GM12878 (cell line): Measurements from ENCODE around the gene CDC123. TPM values are rescaled to one million over a fixed set of nuclear protein-coding genes. Genes with fewer than 3 reads are reported as not detected.

Source experiments
- ATAC-seq: fragments of 200-7000 bp; cut with Tn5 transposase; 3 replicates; pipeline ENCODE4 v1.9.1; 2020; ENCODE audit warnings: mild to moderate bottlenecking, moderate library complexity
- BruUV-seq: library from RNA; stranded (reverse); fragments of 400-500 nt; replicated peaks from 2 replicates; lab custom pipeline; 2021; lab: Mats Ljungman, UMichigan
- CTCF ChIA-PET: fragments of 300-600 bp; sonication (Branson Sonifier 250); formaldehyde crosslinking; extraction: SDS; loops from one replicate; lab custom pipeline; 2021; ENCODE audit warnings: inconsistent platforms; lab: Yijun Ruan, JAX
- POLR2A ChIA-PET: fragments of 350-600 bp; formaldehyde crosslinking; extraction: SDS; loops from one replicate; lab custom pipeline; 2021; ENCODE audit warnings: inconsistent platforms; lab: Charles Lee
- RAD21 ChIA-PET: fragments of 300-600 bp; sonication (Branson Sonifier 250); formaldehyde crosslinking; loops from one replicate; lab custom pipeline; 2023; ENCODE audit warnings: antibody characterized with exemption; ENCODE audit not compliant: unreplicated experiment; lab: Charles Lee
- SMC1A ChIA-PET: fragments of 300-600 bp; sonication (Branson Sonifier 250); formaldehyde crosslinking; loops from one replicate; lab custom pipeline; 2023; ENCODE audit not compliant: unreplicated experiment, uncharacterized antibody; lab: Charles Lee
- DNase-seq: peaks from one replicate; pipeline ENCODE4 v3.0.0-alpha.2; 2011; ENCODE audit warnings: low read depth, low spot score
- FAIRE-seq: peaks from 3 replicates; lab custom pipeline; 2011; peaks lifted over from hg19 to GRCh38; lab: Jason Lieb, UNC
- H2AFZ ChIP-seq: 2 replicates; pipeline ENCODE4 v1.6.0; 2011; ENCODE audit warnings: low read depth, low read length, control low read depth; ENCODE audit not compliant: control insufficient read depth
- H3K27ac ChIP-seq: 2 replicates; pipeline ENCODE4 v1.5.1; 2011; ENCODE audit warnings: control low read depth; ENCODE audit not compliant: control insufficient read depth, insufficient read depth
- H3K27me3 ChIP-seq, 2 experiments: replicated peaks in 1 of 2; 2 replicates each; pipeline versions ENCODE4 v1.6.0 to v1.6.1; 2011; ENCODE audit warnings: low read length in 1 of 2; ENCODE audit not compliant: control insufficient read depth in 2 of 2, insufficient read depth in 2 of 2
- H3K36me3 ChIP-seq, 2 experiments: 2 replicates each; pipeline ENCODE4 v1.5.1; 2011; ENCODE audit warnings: low read length in 1 of 2; ENCODE audit not compliant: control insufficient read depth in 2 of 2, insufficient read depth in 2 of 2
- H3K4me1 ChIP-seq: 2 replicates; pipeline ENCODE4 v1.6.1; 2011; ENCODE audit warnings: mild to moderate bottlenecking, low read length, moderate library complexity, mixed read lengths; ENCODE audit not compliant: control insufficient read depth, insufficient read depth
- H3K4me2 ChIP-seq: 2 replicates; pipeline ENCODE4 v1.6.0; 2011; ENCODE audit warnings: control low read depth; ENCODE audit not compliant: control insufficient read depth, insufficient read depth
- H3K4me3 ChIP-seq: fragments of 200-600 bp; sonication (generic); 2 replicates; pipeline ENCODE4 v1.5.1; 2016
- H3K79me2 ChIP-seq: 2 replicates; pipeline ENCODE4 v1.6.0; 2011; ENCODE audit warnings: low read length; ENCODE audit not compliant: control insufficient read depth, insufficient read depth
- H3K9ac ChIP-seq: 2 replicates; pipeline ENCODE4 v1.8.0; 2011; ENCODE audit warnings: low read length, control low read depth, mixed read lengths; ENCODE audit not compliant: control insufficient read depth, insufficient read depth
- H3K9me3 ChIP-seq: replicated peaks from 3 replicates; pipeline ENCODE4 v1.5.1; 2011; ENCODE audit warnings: mild to moderate bottlenecking, low read length; ENCODE audit not compliant: control insufficient read depth, insufficient read depth
- H4K20me1 ChIP-seq: 2 replicates; pipeline ENCODE4 v1.6.0; 2011; ENCODE audit not compliant: control insufficient read depth, insufficient read depth
- ATF2 ChIP-seq: IDR thresholded peaks from 2 replicates; pipeline ENCODE4 v1.6.1; 2012; ENCODE audit warnings: low read length, inconsistent platforms
- CREB1 ChIP-seq: IDR thresholded peaks from 2 replicates; pipeline ENCODE4 v1.6.1; 2012; ENCODE audit warnings: low read depth, mild to moderate bottlenecking, inconsistent platforms
- DPF2 ChIP-seq: fragments of 450-650 bp; IDR thresholded peaks from 2 replicates; pipeline ENCODE4 v1.6.1; 2017; ENCODE audit warnings: mild to moderate bottlenecking
- EED ChIP-seq: sonication (generic); IDR thresholded peaks from 2 replicates; pipeline ENCODE4 v1.6.1; 2016; ENCODE audit warnings: antibody characterized with exemption, low read depth
- FOXM1 ChIP-seq: IDR thresholded peaks from 2 replicates; pipeline ENCODE4 v1.6.1; 2012; ENCODE audit warnings: low read depth, mild to moderate bottlenecking, inconsistent platforms, low read length, moderate library complexity
- IKZF1 ChIP-seq: fragments of 450-650 bp; conservative IDR thresholded peaks from 2 replicates; pipeline ENCODE4 v1.6.1; 2017; ENCODE audit warnings: antibody characterized with exemption, mild to moderate bottlenecking
- LARP7 ChIP-seq: fragments of 450-650 bp; IDR thresholded peaks from 2 replicates; pipeline ENCODE4 v1.6.1; 2017; ENCODE audit warnings: mild to moderate bottlenecking
- MEF2B ChIP-seq: fragments of 450-650 bp; IDR thresholded peaks from 2 replicates; pipeline ENCODE4 v1.6.1; 2018; ENCODE audit warnings: mild to moderate bottlenecking, moderate library complexity; ENCODE audit not compliant: partially characterized antibody, poor library complexity, severe bottlenecking
- POLR2AphosphoS5 ChIP-seq: IDR thresholded peaks from 2 replicates; pipeline ENCODE4 v1.6.1; 2011; ENCODE audit warnings: mild to moderate bottlenecking, low read length, inconsistent platforms
- RELB ChIP-seq: fragments of 450-650 bp; IDR thresholded peaks from 2 replicates; pipeline ENCODE4 v1.6.1; 2017; ENCODE audit warnings: low read depth, mild to moderate bottlenecking, moderate library complexity
- SIX5 ChIP-seq: IDR thresholded peaks from 2 replicates; pipeline ENCODE4 v1.6.1; 2011; ENCODE audit warnings: mild to moderate bottlenecking, low read depth, low read length, moderate library complexity; ENCODE audit not compliant: severe bottlenecking
- SKIL ChIP-seq: fragments of 450-650 bp; IDR thresholded peaks from 2 replicates; pipeline ENCODE4 v1.6.1; 2017; ENCODE audit warnings: mild to moderate bottlenecking, low read depth, inconsistent platforms; ENCODE audit not compliant: poor library complexity, severe bottlenecking
- SMAD1 ChIP-seq: fragments of 450-650 bp; IDR thresholded peaks from 2 replicates; pipeline ENCODE4 v1.6.1; 2018; ENCODE audit warnings: mild to moderate bottlenecking, low read depth; ENCODE audit not compliant: partially characterized antibody
- SP1 ChIP-seq: IDR thresholded peaks from one replicate; pipeline ENCODE4 v1.6.1; 2011; ENCODE audit warnings: low read depth, low read length
- WGBS: methylation state at CpG from one replicate; pipeline ENCODE4 v1.1.6; 2016; ENCODE audit warnings: low lambda C conversion rate; ENCODE audit not compliant: insufficient replicate concordance, insufficient coverage; ENCODE audit errors: missing lambda C conversion rate; 5-methylcytosine and 5-hydroxymethylcytosine counted together
- in situ Hi-C: fragments of 300-500 bp; cut with MboI; formaldehyde crosslinking; loops from 9 replicates; pipeline ENCODE4 v1.14.3; 2018; ENCODE audit warnings: mixed read lengths
- intact Hi-C: fragments of 100-400 bp; cut with micrococcal nuclease; formaldehyde crosslinking; loops from one replicate; pipeline ENCODE4 v1.14.2; 2022; ENCODE audit not compliant: unreplicated experiment
- polyA plus RNA-seq, 11 experiments: library from polyadenylated mRNA; depleted of rRNA in 4 of 11; unstranded in 6 of 11; stranded (reverse) in 5 of 11; fragments of >200 nt; fragmentation: Nextera tagmentation in 4 of 11; fragmentation: Illumina TruSeq in 1 of 11; extraction: Ambion mirVana in 4 of 11; extraction: Trizol in 1 of 11; gene quantifications; 1 replicate in 1 of 11; 2 replicates in 10 of 11; pipeline versions ENCODE4 v1.2.1 to v1.2.3, GENCODE V29; 2011 to 2016; ENCODE audit warnings: inconsistent platforms in 2 of 11, missing spikeins in 2 of 11, low read depth in 1 of 11
- total RNA-seq, 4 experiments: library from RNA; depleted of rRNA in 3 of 4; stranded (reverse); fragments of >200 nt in 3 of 4; fragmentation: Illumina TruSeq in 1 of 4; extraction: Trizol in 1 of 4; gene quantifications; 2 replicates each; pipeline versions ENCODE4 v1.2.1 to v1.2.3, GENCODE V29; 2013 to 2021

CDC123 gene
- total and polyA plus RNA-seq, 10 of the 15 experiments (the other 5 are each of a cell fraction or from before 2014, with no cell fraction given) = 128 to 360 (median 209) TPM

GRCh38 chr10:12241810-12242529 is 46.0 kb downstream of the CDC123 start:
- Histone ChIP-seq H3K9ac (peak overlapping the region; percentile 26), H3K4me1 (peaks cover 33% of the 10 kb centered on the region), H4K20me1 (no peaks in the 10 kb centered on the region), H3K27ac (peak overlapping the region; percentile 93), H3K4me3 (peak overlapping the region; percentile 15; the same call in 1 of the 2 replicates), H3K9me3 (no peaks in the 10 kb centered on the region), H3K79me2 (peaks cover 5% of the 10 kb centered on the region), H3K36me3 (peaks cover 15 to 29% of the 10 kb centered on the region in 2 experiments), H3K27me3 (no peaks in the 10 kb centered on the region), H3K4me2 (peak overlapping the region; percentile 75), H2AFZ (no peak overlapping the region)
- SMC1A ChIA-PET = interaction anchor here (0.6 to 2.9 kb wide), 11 partner anchors 9 to 468 kb away, joined by 3 to 14 read pairs (median 4); no protein-coding TSS in a partner anchor
- peak; percentile 69 for ATAC-seq
- DNase-seq = peak; percentile 41
- intact Hi-C loops (no loop called here), in situ Hi-C loops (no loop called here)
- WGBS = 76% methylated on average over 19 of the region's 19 CpGs
- CTCF ChIA-PET = interaction anchor here (0.6 to 1.8 kb wide), 7 partner anchors 14 to 414 kb away, joined by 3 to 21 read pairs (median 5); no protein-coding TSS in a partner anchor
- FAIRE-seq = peak; percentile 81
- POLR2A ChIA-PET = interaction anchor here (0.6 to 1.3 kb wide), 4 partner anchors 10 to 306 kb away, joined by 3 read pairs; no protein-coding TSS in a partner anchor
- BruUV-seq = no TSS peak
- RAD21 ChIA-PET = interaction anchor here (0.7 to 1.6 kb wide), 7 partner anchors 22 to 469 kb away, joined by 3 to 11 read pairs (median 7); partner anchors contain the start of genes CAMK1D, CDC123 and NUDT5
- TF ChIP-seq IKZF1 (peak; percentile 75), LARP7 (no peak), CREB1 (no peak), FOXM1 (peak; percentile 51; the same call in 1 of the 2 replicates), RELB (peak; percentile 52; the same call in 1 of the 2 replicates), ATF2 (no peak; the same call in 1 of the 2 replicates), DPF2 (0 out of 2 replicates have a peak, but pooled peaks have one; percentile 37), POLR2AphosphoS5 (peak; percentile 54), SP1 (peak; percentile 26), SIX5 (no peak), SKIL (peak; percentile 27), SMAD1 (no peak), MEF2B (peak; percentile 68), EED (peak; percentile 80)
